GM18870 (cell line): Measurements from ENCODE around the gene MREG.
"Not testable (repeated sequence)": the region's sequence is repeated elsewhere in the genome, so short reads cannot be mapped to it uniquely, and the experiment has no call there.

Source experiments
- ATAC-seq: cut with Tn5 transposase; IDR thresholded peaks from one replicate; pipeline ENCODE4 v1.9.1; 2021; ENCODE audit warnings: moderate library complexity; ENCODE audit not compliant: unreplicated experiment

MREG gene

DNA sequence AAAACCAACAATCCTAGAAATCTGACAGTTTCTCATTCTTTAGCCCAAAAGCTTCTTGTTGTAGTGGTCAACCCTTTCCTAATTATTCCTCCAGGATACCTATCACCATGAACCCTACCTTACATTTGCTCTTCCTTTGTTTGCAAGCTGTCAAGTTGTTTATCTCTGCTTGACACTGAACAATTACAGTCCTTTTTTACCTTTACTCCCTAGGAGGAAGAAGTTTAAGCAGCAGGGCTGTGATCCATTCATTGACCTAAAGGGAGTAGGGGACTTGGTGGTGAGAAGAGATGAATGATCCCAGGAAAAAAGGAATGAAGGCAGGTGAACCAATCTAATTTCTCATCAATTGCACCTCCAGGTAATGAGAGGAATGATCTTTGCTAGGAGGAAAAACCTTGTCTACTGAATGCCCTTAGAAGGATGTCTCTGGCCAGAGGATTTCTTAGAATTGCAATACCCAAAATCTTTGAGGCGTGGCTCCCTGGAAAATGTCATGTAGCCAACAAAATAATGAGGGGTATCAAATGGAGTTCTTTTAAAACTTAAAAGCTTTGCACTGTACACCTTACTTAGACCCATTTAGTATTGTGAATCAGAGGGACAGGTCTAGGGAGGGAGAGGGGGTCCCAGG lies 47.7 kb downstream of the MREG start:
- ATAC-seq = no peak

DNA sequence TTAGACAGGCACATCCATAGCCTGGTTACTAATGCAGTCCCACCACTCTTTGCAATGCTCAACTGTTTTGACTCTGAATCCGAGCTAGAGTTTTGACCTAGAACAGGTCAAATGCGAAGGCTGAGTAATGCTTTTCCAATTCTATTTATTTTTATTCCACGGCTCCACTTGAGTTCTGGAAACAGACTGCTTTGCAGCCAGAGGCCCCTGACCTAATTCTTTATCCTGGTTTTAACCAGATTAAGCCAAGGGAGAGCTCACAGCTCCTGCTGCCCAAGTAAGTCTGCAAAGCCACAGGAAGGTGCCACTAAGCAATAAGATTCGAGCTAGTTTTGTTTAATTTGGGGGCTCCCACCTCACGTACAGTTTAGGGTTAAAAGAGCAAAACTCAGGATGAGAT lies 51.4 kb downstream of the MREG start:
- no peak for ATAC-seq

DNA sequence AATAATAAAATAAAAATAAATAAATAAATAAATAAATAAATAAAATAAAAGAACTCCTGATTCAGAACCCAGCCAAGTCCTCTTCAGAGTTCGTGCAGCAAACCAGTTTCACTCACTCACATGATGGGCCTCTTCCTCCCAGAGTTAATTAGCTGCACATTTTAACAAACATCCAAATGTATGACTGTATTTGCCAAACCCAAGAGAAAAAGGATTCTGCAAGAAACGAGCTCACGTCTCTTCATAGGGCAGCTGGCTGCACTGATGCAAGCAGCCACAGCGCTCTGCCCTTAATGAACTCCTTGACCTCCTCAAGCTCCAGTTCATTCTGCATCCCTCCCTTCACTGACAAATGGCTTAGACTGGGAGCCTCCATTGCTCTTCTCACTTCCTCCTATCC lies 55.1 kb downstream of the MREG start:
- ATAC-seq = no peak

DNA sequence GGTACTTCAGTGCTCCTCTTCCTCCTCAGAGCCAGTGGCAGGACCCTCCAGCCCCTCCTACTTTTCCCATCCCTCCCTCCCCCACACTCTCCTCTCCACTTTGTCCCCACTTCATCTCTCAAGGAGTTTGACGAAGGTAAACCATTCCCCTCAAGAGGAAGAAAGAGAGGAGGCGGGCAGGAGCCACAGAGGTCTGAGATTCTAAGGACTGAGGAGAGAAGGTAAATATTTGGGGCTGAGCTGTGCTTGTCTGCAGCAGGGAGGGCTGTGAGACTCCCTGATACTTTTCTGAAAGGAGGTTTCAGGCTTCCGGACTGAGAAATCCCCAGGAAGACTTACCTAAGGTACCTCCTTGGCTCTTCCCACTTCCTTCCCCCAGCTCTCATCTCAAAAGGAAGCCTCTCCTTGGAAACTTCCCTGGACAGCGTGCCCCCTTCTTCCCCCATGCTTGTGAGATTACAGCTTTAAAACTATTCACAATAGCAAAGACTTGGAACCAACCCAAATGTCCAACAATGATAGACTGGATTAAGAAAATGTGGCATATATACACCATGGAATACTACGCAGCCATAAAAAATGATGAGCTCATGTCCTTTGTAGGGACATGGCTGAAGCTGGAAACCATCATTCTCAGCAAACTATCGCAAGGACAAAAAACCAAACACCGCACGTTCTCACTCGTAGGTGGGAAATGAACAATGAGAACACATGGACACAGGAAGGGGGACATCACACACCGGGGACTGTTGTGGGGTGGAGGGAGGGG lies 55.8 kb downstream of the MREG start:
- ATAC-seq = not testable (repeated sequence)

DNA sequence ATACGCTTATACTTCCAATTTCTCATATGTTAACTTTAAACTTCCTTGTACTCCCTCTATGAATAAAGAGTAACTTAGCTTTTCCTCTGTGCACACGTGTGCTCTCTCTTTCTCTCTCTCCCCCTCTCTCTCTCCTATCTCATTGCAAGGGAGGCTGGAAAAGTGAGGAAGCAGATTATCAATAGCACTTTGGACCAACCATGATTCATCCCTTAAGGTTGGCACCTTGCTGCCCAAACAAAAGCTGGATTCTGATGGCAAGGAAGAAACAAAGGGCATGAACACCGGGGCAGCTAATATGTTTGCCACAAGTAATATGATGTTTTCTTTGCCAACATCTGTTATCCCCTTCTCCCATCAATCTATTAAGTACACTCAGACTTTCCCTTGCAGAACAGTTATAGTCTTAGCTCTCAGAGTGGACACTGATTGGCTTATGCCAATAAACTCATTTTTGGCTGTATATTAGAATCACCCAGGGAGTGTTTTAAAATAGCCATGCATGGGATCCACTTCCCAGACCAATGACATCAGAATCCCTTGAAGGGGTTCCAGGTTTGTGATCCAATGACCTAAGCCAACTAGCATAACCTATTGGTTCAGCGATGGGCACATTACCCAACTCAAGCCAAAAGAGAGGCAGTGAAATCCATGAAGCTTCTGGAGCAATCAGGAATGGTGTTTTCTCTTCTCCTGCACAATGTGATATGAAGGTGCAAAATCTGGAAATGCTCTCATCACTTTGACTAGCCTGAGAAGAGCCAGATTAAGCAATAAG lies 60.3 kb downstream of the MREG start:
- no peak for ATAC-seq

DNA sequence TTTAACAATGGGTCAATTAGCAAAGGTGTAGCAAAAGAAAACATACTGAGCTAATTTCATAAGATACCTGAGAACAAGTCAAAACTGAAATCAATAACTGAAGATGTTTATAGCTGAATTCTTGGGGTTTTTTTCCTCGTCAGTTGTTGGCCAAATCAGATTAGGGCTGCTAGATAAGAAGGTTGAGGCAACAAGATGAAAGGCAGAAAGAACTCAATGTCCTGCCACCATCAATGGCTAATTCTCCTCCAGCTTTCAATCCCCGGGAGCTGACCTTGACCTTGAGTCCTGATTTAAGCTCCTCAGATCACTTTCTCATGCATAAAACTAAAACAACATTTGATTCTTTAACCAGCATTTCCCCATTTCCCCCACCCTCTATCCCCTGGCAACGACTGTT lies 61.8 kb downstream of the MREG start:
- no peak for ATAC-seq

DNA sequence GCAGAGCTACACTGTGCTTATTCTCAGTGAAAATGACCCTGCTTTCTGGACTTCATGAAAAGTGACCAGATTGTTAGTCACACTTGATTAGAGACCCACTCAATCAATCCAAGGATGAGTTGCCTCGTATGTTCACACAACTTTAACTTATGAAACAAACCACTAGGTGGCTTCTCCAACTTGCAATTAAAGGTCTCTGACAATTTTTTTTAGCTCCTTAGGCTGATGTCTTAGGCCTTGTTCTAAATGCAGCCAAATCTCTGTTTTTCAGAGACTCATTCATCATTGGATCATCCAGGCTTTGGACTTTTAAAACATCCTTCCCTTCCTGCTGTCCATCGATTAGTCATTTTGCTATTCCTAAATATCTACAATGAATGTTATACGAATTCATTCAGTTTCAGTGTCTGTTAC lies 63.4 kb downstream of the MREG start:
- peak; percentile 90 for ATAC-seq

DNA sequence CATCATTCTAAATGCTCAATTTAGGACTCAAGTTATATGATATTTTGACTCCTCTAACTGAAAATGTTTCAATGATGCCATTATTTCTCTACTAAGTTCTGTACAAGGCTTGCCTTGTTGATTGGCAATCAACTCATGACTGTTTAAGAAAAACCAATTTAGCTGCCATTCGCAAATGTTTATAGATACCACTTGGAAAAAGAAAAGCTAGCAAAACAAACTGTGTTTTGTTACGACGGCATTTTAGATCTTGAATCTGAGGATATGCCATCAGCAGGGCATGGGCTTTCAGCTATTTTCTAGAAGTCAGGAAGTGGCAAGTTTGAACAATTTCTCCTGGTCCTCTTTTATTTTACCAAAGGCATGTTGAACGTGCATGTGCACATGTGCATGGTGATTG lies 65.3 kb downstream of the MREG start:
- no peak for ATAC-seq

DNA sequence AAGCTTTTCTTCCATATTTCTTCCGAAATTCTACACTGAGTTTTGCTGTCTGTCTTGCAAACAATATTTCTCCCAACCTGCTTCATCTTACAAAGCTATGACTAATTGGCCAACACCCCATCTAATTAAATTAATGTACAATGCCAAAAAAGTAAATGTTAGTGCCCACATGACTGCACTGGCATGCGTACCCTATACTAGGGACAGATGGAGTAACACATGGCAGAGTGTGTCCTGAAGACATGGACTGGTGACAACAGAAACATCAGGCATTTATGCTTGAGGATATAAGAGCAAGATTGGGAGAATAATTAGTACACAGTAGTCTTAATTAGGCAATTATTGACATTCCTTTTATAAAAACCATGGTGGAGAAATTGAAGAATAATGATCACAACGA lies 66.8 kb downstream of the MREG start:
- no peak for ATAC-seq

DNA sequence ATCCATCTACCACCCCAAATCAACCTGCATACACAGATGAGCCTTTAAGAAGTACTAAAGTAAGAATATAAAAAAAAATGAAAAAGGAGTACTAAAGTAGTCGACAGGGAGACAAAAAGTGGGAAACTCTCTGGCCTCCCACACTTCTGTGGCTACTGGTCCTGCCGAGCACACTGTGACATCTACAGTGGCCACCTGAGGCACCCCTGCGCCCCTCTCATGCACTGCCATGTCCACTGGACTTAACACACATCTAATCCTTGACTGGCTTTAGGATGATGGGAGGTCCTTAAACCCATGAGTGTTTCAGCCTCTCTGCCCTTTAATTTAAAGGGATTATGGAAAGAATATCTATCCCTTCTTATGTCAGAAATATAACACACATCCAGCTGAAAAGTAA lies 71.2 kb downstream of the MREG start:
- ATAC-seq = no peak

DNA sequence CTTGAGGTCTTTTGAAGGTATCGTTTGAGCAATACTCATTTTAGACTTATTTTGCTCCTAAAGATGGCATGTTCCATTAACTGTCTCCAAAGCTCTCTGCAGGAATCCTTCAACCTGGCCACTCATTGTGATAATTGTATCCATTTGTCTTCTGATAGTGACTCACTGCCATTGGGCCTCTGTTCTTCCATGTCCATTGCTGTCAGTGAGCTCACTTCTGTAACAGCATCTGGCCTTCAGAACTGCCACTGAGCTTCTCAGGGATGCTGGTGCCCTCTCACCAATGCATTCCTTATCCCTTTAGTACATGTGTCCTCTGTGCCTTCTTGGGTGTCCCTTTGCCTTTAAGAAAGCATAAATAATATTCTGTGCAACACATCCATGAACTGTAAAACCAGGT lies 71.6 kb downstream of the MREG start:
- no peak for ATAC-seq

DNA sequence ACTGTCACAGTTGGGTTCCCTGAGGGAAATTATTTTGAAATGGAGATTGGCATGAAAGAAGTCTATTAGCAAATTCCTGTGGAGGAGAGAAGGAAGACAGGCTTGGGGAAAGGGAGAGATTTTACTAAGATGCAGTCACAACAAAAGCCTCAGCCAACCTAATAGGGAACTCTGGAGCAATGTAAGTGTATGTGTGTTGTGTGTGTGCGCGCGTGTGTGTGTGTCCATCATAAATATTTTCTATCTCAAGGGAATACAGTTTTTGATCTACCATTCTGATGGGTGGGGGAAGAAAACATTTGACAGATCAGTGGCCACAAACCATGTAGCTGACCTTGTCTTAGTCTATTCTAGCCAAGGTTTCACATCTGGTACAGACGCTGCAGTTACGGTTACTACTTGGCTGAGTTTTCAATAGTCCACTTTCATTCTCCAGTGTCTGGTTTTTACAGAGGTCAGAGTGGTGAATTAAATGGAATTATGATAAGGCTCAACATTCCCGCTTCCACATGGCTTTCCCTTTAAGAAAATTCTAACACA lies 72.6 kb downstream of the MREG start:
- no peak for ATAC-seq

DNA sequence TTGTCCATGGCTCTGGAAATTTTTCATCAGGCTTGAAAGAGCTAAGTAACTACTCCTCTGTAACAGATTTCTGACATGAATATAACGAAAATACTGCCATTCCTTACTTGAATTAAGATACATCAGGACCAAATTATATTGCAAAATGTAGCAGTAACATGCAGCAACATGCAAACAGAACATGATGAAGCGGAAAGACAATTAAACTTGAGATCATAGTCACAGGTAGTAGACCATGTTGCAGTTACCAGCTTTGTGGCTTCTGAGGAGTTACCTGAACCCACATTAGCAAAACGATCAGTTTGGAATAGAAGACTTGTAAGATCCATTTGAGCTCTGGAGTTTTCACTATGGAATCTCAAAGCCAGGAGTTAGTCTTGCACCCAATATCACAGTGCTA lies 76.2 kb downstream of the MREG start:
- no peak for ATAC-seq

DNA sequence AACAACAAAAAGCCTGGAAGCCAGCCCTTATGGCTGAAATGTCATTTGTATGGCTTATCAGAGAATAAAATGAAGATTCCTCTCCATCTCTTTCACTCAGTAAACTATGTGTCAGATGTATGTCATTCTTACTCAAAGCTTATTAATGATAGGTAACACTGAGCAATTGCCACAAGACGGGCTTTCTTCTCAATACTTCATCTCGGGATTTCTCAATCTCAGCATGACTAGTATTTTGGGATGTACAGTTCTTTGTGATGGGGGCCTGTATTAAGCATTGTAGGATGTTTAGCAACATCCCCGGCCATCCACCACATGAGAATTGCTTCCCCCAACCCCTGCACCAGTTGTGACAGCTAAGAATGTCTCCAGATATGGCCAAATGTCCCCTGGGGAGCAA lies 80.2 kb downstream of the MREG start:
- ATAC-seq = no peak

DNA sequence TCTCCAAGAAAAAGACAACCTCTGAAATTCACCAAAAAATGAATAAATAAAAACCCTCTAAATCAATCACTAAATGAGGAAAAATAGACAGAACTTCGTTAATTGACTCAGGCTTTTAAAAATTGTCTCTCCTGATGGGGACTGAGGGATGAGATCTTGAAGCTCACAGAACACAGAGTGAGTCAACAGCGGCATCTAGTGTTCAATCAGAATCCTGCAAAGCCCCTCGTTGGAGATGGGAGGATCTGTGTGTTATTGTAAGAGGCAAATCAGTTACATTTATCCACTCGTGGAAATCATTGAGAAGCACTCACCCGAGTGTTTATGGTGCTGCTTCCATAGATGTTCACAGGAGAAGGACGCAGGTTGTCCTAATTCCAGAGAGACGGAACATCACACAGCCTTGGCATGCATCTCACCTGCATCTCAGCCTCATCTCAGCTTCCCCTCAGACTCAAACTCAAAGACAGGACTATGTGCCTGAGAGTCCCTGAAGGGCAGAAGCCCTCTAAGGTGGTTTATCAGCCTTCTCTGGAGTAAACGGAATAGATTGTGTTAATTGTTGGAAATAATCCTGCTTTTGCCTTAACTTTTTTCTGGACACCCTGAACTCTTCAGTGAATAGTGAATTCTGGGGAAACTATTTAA lies 82.0 kb downstream of the MREG start:
- ATAC-seq = peak; percentile 79

DNA sequence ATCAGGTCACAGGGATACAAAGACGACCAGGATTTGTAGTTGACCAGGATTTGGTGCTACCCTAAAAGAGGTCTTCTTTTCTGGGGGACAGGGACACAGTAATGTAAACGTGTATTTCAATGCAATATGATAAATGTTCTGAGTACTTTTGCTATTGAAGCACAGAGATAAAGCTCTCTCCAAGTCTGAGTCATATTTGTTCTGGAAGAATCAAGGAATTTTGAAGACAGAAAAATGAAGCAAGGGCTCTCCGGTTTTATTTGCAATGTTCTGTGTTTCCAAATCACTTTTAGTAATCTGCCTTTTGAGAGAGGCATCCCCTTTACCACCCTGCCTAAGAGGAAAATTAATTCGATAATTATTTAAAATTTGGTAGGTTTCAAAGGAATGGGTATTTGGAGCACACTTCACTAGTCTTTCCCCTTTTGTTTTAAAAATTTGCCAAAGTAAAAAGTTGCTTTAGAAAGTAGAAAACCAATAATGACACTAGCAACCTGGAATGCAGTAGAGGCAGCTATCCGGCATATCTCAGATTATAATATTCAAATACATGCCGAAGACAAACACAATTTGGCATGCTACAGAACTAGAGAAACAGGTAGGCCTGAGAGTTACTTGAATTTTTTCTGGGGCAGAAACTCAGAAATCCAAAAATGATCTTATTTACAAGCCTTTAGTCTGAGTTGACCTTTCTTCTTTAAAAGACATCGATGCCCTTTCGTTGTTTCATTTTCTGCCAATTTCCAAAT lies 82.7 kb downstream of the MREG start:
- ATAC-seq = no peak

DNA sequence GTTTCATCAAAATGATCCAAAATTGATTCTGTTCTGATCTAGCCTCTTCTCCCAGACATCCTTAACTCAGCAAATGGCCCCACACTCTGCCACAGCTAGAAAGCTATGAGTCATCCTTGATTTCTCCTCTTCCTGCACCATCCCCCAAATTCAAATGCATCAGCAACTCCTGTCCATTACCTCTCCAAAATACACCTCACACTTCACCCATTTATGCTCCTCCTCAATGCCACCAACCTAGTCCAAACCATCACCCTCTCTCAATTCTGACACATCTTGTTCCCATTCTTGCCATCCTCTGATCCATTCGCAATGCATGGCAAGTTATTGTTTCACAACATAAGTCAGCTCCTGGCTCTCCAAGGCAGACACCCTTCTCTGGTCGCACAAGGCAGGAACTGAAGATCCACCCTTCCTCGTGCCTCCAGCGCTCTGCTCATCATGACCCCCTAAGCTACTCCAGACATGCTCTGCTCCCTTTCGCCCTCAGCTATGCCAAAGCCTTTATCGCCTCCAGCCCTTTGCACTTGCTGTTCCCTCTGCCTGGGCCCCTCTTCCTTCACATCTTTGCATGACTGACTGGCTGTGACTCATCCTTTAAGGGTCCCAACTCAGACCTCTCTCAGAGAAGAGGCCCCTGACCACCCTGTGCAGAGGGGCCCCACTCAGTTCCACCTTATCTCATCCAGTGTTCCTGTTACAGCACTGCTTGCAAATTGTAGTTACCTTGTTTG lies 83.6 kb downstream of the MREG start:
- ATAC-seq = no peak

DNA sequence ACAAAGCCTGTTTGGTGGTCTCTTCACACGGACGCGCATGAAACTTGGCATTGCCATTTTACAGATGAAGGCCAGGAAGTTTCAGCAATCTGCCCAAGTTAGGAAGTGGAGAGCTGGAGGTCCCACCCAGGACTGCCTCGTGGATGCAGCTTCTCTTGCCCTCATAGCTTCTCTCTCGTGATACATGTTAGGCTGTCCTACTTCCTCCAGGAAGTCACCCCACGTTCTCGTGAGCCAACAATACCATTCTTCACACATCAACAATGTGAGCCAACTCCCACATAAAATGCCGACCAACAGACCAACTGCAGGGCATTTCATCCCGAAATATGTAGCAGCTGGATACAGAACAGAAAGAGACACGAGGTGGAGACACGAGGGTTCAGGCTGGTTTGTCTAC lies 85.3 kb downstream of the MREG start:
- ATAC-seq = no peak

DNA sequence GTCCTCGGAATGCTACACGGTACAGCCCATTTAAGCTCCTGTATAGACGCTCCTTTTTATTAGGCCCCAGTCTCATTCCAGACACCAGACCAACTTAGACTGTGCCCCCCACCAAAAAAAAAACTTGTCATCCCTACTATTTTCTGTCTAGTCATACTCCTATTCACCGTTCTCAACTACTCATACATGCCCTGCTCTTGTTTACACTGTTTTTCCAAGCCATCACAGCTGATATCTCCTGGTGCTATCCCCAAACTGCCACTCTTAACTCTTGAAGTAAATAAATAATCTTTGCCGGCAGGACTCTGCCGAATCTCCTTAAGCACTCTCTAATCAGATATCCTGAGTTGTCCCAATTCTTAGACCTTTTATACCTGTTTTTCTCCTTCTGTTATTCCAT lies 86.4 kb downstream of the MREG start:
- not testable (repeated sequence) for ATAC-seq

DNA sequence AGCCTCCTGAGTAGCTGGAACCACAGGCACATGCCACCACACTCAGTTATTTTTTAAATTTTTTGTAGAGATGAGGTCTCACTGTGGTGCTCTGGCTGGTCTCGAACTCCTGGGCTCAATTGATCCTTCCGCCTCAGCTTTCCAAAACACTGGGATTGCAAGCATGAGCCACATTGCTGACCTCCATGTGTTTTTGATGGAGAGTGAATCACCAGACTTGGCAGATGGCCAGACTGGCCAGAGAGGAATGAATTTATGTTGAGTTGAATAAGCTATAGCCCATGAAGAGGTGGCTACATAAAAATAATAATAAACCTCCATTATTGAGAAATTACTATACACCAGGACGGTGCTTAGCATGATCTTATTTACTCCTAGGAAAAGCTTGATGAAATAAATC lies 91.5 kb downstream of the MREG start:
- no peak for ATAC-seq
